Omental fat pad (tissue), 4 donors: ENCODE data around the gene ESRRG. TPM values are rescaled to one million over a fixed set of nuclear protein-coding genes. Genes with fewer than 3 reads are reported as not detected.

Experiments
- ATAC-seq: fragments of 150-250 bp; one replicate; pipeline ENCODE4 v1.9.1; 2016; ENCODE audit warnings: mild to moderate bottlenecking, moderate library complexity; ENCODE audit not compliant: low FRiP score
- DNase-seq: peaks from one replicate; pipeline ENCODE4 v3.0.0-alpha.2; 2019; ENCODE audit warnings: low spot score
- CTCF ChIP-seq, 3 donors: fragments of 450-650 bp; IDR thresholded peaks; one replicate each; pipeline ENCODE4 v1.5.1; 2016 to 2017; ENCODE audit warnings: antibody characterized with exemption in 3 of 3, mild to moderate bottlenecking in 3 of 3, moderate library complexity in 2 of 3
- total RNA-seq, 4 donors: library from RNA; depleted of rRNA; stranded (reverse); fragments of >200 nt; gene quantifications; one replicate each; pipeline ENCODE4 v1.1.0, GENCODE V29; 2016

The ESRRG gene
- total RNA-seq, 4 donors from 2014 or later = 0.09 to 0.56 (median 0.22) TPM

GRCh38 chr1:216555653-216556052 is 167.6 kb downstream of the ESRRG start:
- TF ChIP-seq CTCF (IDR thresholded peaks at IDR 0.05) = no peak
- DNase-seq (no peak), ATAC-seq (no peak)

GRCh38 chr1:216554934-216555333 is 168.3 kb downstream of the ESRRG start:
- ATAC-seq = no peak
- no peak for DNase-seq
- no peak for TF ChIP-seq CTCF (IDR thresholded peaks at IDR 0.05)

- ATAC-seq (no peak), DNase-seq (no peak)
- no peak for TF ChIP-seq CTCF (IDR thresholded peaks at IDR 0.05)
These were observed 169.5 kb downstream of the ESRRG start for GRCh38 chr1:216553766-216554165.

- no peak for ATAC-seq
- TF ChIP-seq CTCF (IDR thresholded peaks at IDR 0.05) = no peak
- no peak for DNase-seq
These were observed 170.2 kb downstream of the ESRRG start for GRCh38 chr1:216553040-216553439.

- DNase-seq (no peak), ATAC-seq (no peak)
- no peak for TF ChIP-seq CTCF (IDR thresholded peaks at IDR 0.05)
These were observed 173.4 kb downstream of the ESRRG start for GRCh38 chr1:216549796-216550195.

GRCh38 chr1:216542741-216543140 is 180.5 kb downstream of the ESRRG start:
- TF ChIP-seq CTCF (IDR thresholded peaks at IDR 0.05) = no peak
- ATAC-seq (no peak), DNase-seq (no peak)

- TF ChIP-seq CTCF (IDR thresholded peaks at IDR 0.05) = no peak
- no peak for DNase-seq
- no peak for ATAC-seq
These were observed 181.0 kb downstream of the ESRRG start for GRCh38 chr1:216542263-216542662.
